Activated CD8-positive, alpha-beta T cell treated with anti-CD3 and anti-CD28 coated beads for 36 hours (primary cell): ENCODE results near the gene MAP2. TPM values are rescaled to one million over a fixed set of nuclear protein-coding genes. Genes with fewer than 3 reads are reported as not detected.

ENCODE experiments used
- ATAC-seq: fragments of 200-7000 bp; cut with Tn5 transposase; one replicate; pipeline ENCODE4 v1.10.0; 2021; ENCODE audit warnings: mild to moderate bottlenecking, moderate library complexity
- CTCF ChIA-PET: fragments of 350-600 bp; sonication (Branson Sonifier 250); formaldehyde crosslinking; loops from one replicate; lab custom pipeline; 2021; ENCODE audit warnings: antibody characterized with exemption; lab: Charles Lee
- POLR2A ChIA-PET: fragments of 350-600 bp; sonication (Branson Sonifier 250); formaldehyde crosslinking; loops from one replicate; lab custom pipeline; 2021; ENCODE audit warnings: antibody characterized with exemption; lab: Charles Lee
- DNase-seq: peaks from one replicate; pipeline ENCODE4 v3.0.0-alpha.2; 2020
- H3K27ac Mint-ChIP-seq: one replicate; pipeline ENCODE4 v1.8.0; 2021; ENCODE audit warnings: mild to moderate bottlenecking, mixed read lengths
- H3K27me3 Mint-ChIP-seq: one replicate; pipeline ENCODE4 v1.8.0; 2021; ENCODE audit warnings: mixed read lengths
- H3K36me3 Mint-ChIP-seq: one replicate; pipeline ENCODE4 v1.8.0; 2021; ENCODE audit warnings: low read depth, mixed read lengths
- H3K4me1 Mint-ChIP-seq: one replicate; pipeline ENCODE4 v1.8.0; 2021; ENCODE audit warnings: low read depth, mixed read lengths
- H3K4me3 Mint-ChIP-seq: one replicate; pipeline ENCODE4 v1.8.0; 2021; ENCODE audit warnings: mild to moderate bottlenecking, moderate library complexity, mixed read lengths
- H3K9me3 Mint-ChIP-seq: one replicate; pipeline ENCODE4 v1.8.0; 2021; ENCODE audit warnings: mixed read lengths
- CTCF ChIP-seq: fragments of 200-600 bp; IDR thresholded peaks from one replicate; pipeline ENCODE4 v1.8.0; 2022; ENCODE audit warnings: antibody characterized with exemption, mild to moderate bottlenecking
- intact Hi-C: fragments of 100-400 bp; cut with micrococcal nuclease; formaldehyde crosslinking; loops from one replicate; pipeline ENCODE4 v1.10.0; 2022
- total RNA-seq, 2 experiments: library from RNA; stranded (reverse); gene quantifications; one replicate each; pipeline ENCODE4 v1.2.3, GENCODE V29; 2021

The MAP2 gene
- total RNA-seq, 2 experiments from 2014 or later = not detected

GRCh38 chr2:209401788-209402187, 22.1 kb upstream of the MAP2 start:
- Mint-ChIP-seq H3K4me3 (no peak overlapping the region), H3K27me3 (no peaks in the 10 kb centered on the region)

GRCh38 chr2:209411296-209411695, 12.6 kb upstream of the MAP2 start:
- Mint-ChIP-seq H3K9me3 (peaks cover 2% of the 10 kb centered on the region), H3K4me1 (no peaks in the 10 kb centered on the region), H3K4me3 (no peak overlapping the region), H3K27me3 (no peaks in the 10 kb centered on the region), H3K27ac (no peak overlapping the region), H3K36me3 (no peaks in the 10 kb centered on the region)
- intact Hi-C loops = no loop called here
- ChIA-PET CTCF (no interaction called here), POLR2A (no interaction called here)
- ATAC-seq = no peak
- TF ChIP-seq CTCF = no peak
- DNase-seq = no peak

More at GRCh38 chr2:209401788-209402187, 22.1 kb upstream of the MAP2 start:
- no peaks in the 10 kb centered on the region for H3K4me1 Mint-ChIP-seq
- no peak for ATAC-seq
- no peak overlapping the region for H3K27ac Mint-ChIP-seq
- DNase-seq = no peak
- TF ChIP-seq CTCF = no peak
- no peaks in the 10 kb centered on the region for H3K9me3 Mint-ChIP-seq
- intact Hi-C loops = no loop called here
- H3K36me3 Mint-ChIP-seq = no peaks in the 10 kb centered on the region
- ChIA-PET CTCF (no interaction called here), POLR2A (no interaction called here)

- ChIA-PET CTCF (no interaction called here), POLR2A (no interaction called here)
- H3K27ac Mint-ChIP-seq = no peak overlapping the region
- ATAC-seq (no peak), DNase-seq (no peak)
- TF ChIP-seq CTCF = no peak
- H3K4me1 Mint-ChIP-seq = no peaks in the 10 kb centered on the region
- H3K9me3 Mint-ChIP-seq = peaks cover 2% of the 10 kb centered on the region
- no peak overlapping the region for H3K4me3 Mint-ChIP-seq
- intact Hi-C loops = no loop called here
- no peaks in the 10 kb centered on the region for H3K27me3 Mint-ChIP-seq
- no peaks in the 10 kb centered on the region for H3K36me3 Mint-ChIP-seq
Measured at GRCh38 chr2:209411718-209412117, 12.1 kb upstream of the MAP2 start.

- Mint-ChIP-seq H3K4me3 (no peak overlapping the region), H3K4me1 (no peaks in the 10 kb centered on the region), H3K27ac (no peak overlapping the region), H3K9me3 (peaks cover 2% of the 10 kb centered on the region), H3K27me3 (no peaks in the 10 kb centered on the region), H3K36me3 (no peaks in the 10 kb centered on the region)
- no peak for TF ChIP-seq CTCF
- ChIA-PET POLR2A (no interaction called here), CTCF (interaction anchor here (1.4 kb wide), 1 partner anchor 10 kb away, joined by 3 read pairs; the partner anchor contains the start of gene MAP2)
- no peak for DNase-seq
- no peak for ATAC-seq
- intact Hi-C loops = no loop called here
Measured at GRCh38 chr2:209413311-209414014, 10.4 kb upstream of the MAP2 start.

GRCh38 chr2:209416913-209417312, 6.9 kb upstream of the MAP2 start:
- no peak for TF ChIP-seq CTCF
- intact Hi-C loops = no loop called here
- ATAC-seq (no peak), DNase-seq (no peak)
- ChIA-PET CTCF (no interaction called here), POLR2A (no interaction called here)
- no peaks in the 10 kb centered on the region for H3K27me3 Mint-ChIP-seq
- H3K4me1 Mint-ChIP-seq = no peaks in the 10 kb centered on the region
- no peak overlapping the region for H3K27ac Mint-ChIP-seq
- no peak overlapping the region for H3K4me3 Mint-ChIP-seq
- no peaks in the 10 kb centered on the region for H3K36me3 Mint-ChIP-seq
- peaks cover 1% of the 10 kb centered on the region for H3K9me3 Mint-ChIP-seq
